Heart left ventricle (tissue), 13 donors: ENCODE data around the gene AFTPH.

Experiments used
- POLR2A ChIP-seq, 2 donors: fragments of 450-650 bp; IDR thresholded peaks; one replicate each; pipeline ENCODE4 v1.6.1; 2017; ENCODE audit warnings: antibody characterized with exemption in 2 of 2, mild to moderate bottlenecking in 2 of 2, moderate library complexity in 2 of 2
- TF ChIP-seq, protein P1 (sequence below), 12 donors: fragments of 200-600 bp; sonication (generic) in 4 of 12; IDR thresholded peaks; one replicate each; pipeline versions ENCODE4 v1.5.0 to v1.8.0; 2018 to 2022; ENCODE audit warnings: antibody characterized with exemption in 12 of 12, mild to moderate bottlenecking in 5 of 12
- donor health status: ischemic (EF 13 %, LVEDD 7.1; RV severe dilation, severe dysfunction).
- donor health status: DM: no; HTN: yes; CAD: no.
- donor health status: DM: no; HTN: no; CAD: no.
- donor health status: ischemic (EF 25% LVEDD 6.9; RV normal size, moderate dysfunction).
- donor health status: ischemic (EF 25% LVEDD 5.7; RV mildly dilated, moderate dysfunction).
- donor health status: ischemic (EF 35%, LVEDD 5.7; RV mildly dilated, moderate dysfunction).
- donor health status: nonischemic (EF 11% LVEDD 7.7; RV severe dilation, severe dysfunction).
- donor health status: DM: yes; HTN: yes; CAD: no.
- donor health status: PGD.
- donor health status: ischemic (EF 29% LVEDD 5.4; RV normal size, mild dysfunction).
- donor health status: nonischemic (EF 23%, LVEDD 6.1; RV moderate dilation, normal function).

GRCh38 chr2:64629875-64630274 is 105.7 kb downstream of the AFTPH start:
- TF ChIP-seq, protein P1, sequence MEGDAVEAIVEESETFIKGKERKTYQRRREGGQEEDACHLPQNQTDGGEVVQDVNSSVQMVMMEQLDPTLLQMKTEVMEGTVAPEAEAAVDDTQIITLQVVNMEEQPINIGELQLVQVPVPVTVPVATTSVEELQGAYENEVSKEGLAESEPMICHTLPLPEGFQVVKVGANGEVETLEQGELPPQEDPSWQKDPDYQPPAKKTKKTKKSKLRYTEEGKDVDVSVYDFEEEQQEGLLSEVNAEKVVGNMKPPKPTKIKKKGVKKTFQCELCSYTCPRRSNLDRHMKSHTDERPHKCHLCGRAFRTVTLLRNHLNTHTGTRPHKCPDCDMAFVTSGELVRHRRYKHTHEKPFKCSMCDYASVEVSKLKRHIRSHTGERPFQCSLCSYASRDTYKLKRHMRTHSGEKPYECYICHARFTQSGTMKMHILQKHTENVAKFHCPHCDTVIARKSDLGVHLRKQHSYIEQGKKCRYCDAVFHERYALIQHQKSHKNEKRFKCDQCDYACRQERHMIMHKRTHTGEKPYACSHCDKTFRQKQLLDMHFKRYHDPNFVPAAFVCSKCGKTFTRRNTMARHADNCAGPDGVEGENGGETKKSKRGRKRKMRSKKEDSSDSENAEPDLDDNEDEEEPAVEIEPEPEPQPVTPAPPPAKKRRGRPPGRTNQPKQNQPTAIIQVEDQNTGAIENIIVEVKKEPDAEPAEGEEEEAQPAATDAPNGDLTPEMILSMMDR (IDR thresholded peaks at IDR 0.05): no peak
- TF ChIP-seq POLR2A (IDR thresholded peaks at IDR 0.05): no peak
